Body of pancreas (tissue), 4 donors: Measurements from ENCODE around the gene SLC34A1.

Experiments used
- POLR2A ChIP-seq, 3 donors: fragments of 450-650 bp; IDR thresholded peaks; one replicate each; pipeline ENCODE4 v1.6.1; 2016; ENCODE audit warnings: antibody characterized with exemption in 3 of 3, mild to moderate bottlenecking in 2 of 3
- TF ChIP-seq, protein P1 (sequence below), 7 experiments: fragments of 450-650 bp in 4 of 7; fragments of 200-600 bp in 3 of 7; sonication (generic) in 3 of 7; IDR thresholded peaks; one replicate each; pipeline ENCODE4 v1.5.1; 2016 to 2019; ENCODE audit warnings: antibody characterized with exemption in 7 of 7

DNA sequence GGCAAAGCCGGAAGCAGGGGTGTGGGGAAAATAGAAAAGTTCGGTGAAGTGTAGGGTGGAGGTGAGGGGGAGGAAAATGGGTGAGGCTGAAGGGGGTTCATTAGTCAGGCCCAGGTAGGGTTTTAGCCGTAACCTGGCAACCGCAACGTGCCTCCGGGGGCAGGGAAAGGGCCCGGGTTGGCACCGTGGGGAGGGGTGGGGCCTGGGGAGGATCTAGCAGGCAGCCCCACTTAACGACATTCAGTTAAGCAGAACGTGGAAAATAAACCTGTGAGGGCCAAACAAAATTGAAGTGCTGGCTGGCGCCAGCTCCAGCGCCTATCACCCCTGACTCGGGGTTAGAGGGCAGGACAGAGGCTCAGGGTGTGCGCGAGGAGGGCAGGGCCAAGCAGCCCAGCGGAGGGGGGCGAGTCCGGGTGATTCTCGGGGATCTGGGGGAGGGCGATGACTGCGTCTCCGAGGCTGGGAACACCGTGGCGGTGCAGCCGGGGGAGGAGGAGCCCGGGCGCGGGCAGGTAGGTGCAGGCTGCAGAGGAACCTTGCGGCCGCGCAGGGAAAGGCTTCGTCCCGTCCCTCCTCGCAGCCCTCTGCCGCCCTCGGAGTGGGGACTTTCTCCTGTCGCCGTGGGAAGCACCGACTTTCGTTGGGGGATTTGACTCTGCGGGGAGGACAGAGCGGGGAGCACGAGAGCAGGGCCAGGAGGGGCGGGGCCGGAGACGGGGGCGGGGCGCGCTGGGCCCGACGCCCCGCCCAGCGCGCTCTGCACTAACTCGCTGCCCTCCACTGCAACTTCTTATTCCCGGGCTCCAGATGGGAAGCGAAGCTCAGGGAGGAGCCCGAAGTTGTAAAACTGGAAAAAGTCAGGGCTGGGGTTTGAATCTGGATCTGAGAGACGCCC lies 21.4 kb upstream of the SLC34A1 start:
- TF ChIP-seq, protein P1, sequence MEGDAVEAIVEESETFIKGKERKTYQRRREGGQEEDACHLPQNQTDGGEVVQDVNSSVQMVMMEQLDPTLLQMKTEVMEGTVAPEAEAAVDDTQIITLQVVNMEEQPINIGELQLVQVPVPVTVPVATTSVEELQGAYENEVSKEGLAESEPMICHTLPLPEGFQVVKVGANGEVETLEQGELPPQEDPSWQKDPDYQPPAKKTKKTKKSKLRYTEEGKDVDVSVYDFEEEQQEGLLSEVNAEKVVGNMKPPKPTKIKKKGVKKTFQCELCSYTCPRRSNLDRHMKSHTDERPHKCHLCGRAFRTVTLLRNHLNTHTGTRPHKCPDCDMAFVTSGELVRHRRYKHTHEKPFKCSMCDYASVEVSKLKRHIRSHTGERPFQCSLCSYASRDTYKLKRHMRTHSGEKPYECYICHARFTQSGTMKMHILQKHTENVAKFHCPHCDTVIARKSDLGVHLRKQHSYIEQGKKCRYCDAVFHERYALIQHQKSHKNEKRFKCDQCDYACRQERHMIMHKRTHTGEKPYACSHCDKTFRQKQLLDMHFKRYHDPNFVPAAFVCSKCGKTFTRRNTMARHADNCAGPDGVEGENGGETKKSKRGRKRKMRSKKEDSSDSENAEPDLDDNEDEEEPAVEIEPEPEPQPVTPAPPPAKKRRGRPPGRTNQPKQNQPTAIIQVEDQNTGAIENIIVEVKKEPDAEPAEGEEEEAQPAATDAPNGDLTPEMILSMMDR (IDR thresholded peaks at IDR 0.05) = peak in 4 of 7 experiments; percentile 4 to 33 (median 20)
- TF ChIP-seq POLR2A (IDR thresholded peaks at IDR 0.05) = peak in 2 of 3 donors; percentile 50 to 53
